ENCODE measurements around the gene CCDC8.

DNA sequence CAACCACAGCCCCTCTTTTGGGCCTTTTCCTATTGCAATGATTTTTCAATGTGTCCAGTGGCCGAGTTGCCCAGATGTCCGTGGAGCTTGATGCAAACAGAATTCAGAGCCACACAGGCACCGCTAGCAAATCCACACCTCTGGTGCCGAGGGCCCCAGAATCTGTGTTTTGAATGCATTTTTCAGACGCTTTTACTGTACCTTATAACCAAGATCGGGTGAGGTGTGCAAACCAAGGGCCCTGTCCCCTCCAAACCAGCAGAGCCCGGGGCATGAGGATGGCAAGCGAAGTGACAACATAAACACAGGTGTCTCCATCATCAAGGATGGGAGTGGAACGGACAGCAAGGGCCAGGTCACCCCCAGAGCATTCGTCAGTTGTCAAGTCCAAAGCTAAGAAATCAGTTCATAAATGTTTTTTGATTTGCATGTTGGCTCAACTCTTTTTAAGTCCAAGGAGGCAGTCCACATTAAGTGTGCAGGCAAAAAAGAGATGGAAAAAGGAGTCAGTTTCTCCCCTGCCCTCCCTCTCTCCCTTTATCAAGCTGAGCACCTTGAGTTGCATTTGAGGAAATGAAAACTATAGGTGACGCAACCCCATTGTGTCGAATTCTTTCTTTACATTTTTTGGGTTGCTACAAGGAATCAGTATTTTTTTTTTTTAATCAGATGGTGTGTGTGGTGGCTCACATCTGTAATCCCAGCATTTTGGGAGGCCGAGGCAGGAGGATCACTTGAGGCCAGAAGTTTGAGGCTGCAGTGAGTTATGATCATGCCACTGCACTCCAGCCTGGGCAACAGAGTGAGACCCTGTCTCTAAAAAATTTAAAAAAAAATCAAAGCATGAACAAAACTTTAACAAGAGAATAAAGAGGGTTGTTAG is 2.9 kb downstream of the CCDC8 start:
- TF ChIP-seq, protein P1, sequence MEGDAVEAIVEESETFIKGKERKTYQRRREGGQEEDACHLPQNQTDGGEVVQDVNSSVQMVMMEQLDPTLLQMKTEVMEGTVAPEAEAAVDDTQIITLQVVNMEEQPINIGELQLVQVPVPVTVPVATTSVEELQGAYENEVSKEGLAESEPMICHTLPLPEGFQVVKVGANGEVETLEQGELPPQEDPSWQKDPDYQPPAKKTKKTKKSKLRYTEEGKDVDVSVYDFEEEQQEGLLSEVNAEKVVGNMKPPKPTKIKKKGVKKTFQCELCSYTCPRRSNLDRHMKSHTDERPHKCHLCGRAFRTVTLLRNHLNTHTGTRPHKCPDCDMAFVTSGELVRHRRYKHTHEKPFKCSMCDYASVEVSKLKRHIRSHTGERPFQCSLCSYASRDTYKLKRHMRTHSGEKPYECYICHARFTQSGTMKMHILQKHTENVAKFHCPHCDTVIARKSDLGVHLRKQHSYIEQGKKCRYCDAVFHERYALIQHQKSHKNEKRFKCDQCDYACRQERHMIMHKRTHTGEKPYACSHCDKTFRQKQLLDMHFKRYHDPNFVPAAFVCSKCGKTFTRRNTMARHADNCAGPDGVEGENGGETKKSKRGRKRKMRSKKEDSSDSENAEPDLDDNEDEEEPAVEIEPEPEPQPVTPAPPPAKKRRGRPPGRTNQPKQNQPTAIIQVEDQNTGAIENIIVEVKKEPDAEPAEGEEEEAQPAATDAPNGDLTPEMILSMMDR (IDR thresholded peaks at IDR 0.05) = no peak
- TF ChIP-seq POLR2AphosphoS5 (IDR thresholded peaks at IDR 0.05) (no peak), EP300 (IDR thresholded peaks at IDR 0.05) (no peak), POLR2A (IDR thresholded peaks at IDR 0.05; ENCODE audit: low read depth) (no peak)
